Kidney epithelial cell (primary cell): Measurements from ENCODE around the gene ARL5A. TPM values are rescaled to one million over a fixed set of nuclear protein-coding genes. Genes with fewer than 3 reads are reported as not detected.

Experiments
- DNase-seq: peaks from one replicate; pipeline ENCODE4 v3.0.0-alpha.2; 2010; ENCODE audit warnings: low read depth
- H3K27me3 ChIP-seq: 2 replicates; pipeline ENCODE4 v1.6.0; 2011; ENCODE audit warnings: low read length; ENCODE audit not compliant: control insufficient read depth, insufficient read depth
- H3K36me3 ChIP-seq: 2 replicates; pipeline ENCODE4 v1.5.1; 2011; ENCODE audit warnings: low read length; ENCODE audit not compliant: control insufficient read depth, insufficient read depth
- H3K4me3 ChIP-seq: 2 replicates; pipeline ENCODE4 v1.5.1; 2011; ENCODE audit warnings: low read depth, mild to moderate bottlenecking, control low read depth, low read length
- CTCF ChIP-seq: IDR thresholded peaks from 2 replicates; pipeline ENCODE4 v1.5.1; 2011; ENCODE audit warnings: mild to moderate bottlenecking, moderate library complexity, low read length, control low read depth, inconsistent platforms; ENCODE audit not compliant: insufficient read depth, poor library complexity, severe bottlenecking
- total RNA-seq: library from RNA; depleted of rRNA; stranded (reverse); fragments of >200 nt; gene quantifications from 2 replicates; pipeline ENCODE4 v1.2.3, GENCODE V29; 2015

ARL5A gene
- total RNA-seq, 1 donor from 2014 or later, result 50.4 TPM

- H3K27me3 ChIP-seq, result no peaks in the 10 kb centered on the region
- H3K4me3 ChIP-seq, result no peak overlapping the region
- DNase-seq, result no peak
- no peaks in the 10 kb centered on the region for H3K36me3 ChIP-seq
- TF ChIP-seq CTCF, result no peak
These were observed 58.6 kb downstream of the ARL5A start for GRCh38 chr2:151769606-151770005.

- H3K36me3 ChIP-seq, result no peaks in the 10 kb centered on the region
- no peak for TF ChIP-seq CTCF
- DNase-seq, result no peak
- no peak overlapping the region for H3K4me3 ChIP-seq
- H3K27me3 ChIP-seq, result no peaks in the 10 kb centered on the region
These were observed 60.7 kb downstream of the ARL5A start for GRCh38 chr2:151767536-151767935.

GRCh38 chr2:151766437-151767153 is 61.6 kb downstream of the ARL5A start:
- no peak for TF ChIP-seq CTCF
- no peak overlapping the region for H3K4me3 ChIP-seq
- no peak for DNase-seq
- no peaks in the 10 kb centered on the region for H3K27me3 ChIP-seq
- H3K36me3 ChIP-seq, result no peaks in the 10 kb centered on the region

- no peaks in the 10 kb centered on the region for H3K36me3 ChIP-seq
- DNase-seq, result no peak
- TF ChIP-seq CTCF, result no peak
- H3K27me3 ChIP-seq, result no peaks in the 10 kb centered on the region
- no peak overlapping the region for H3K4me3 ChIP-seq
These were observed 62.3 kb downstream of the ARL5A start for GRCh38 chr2:151765760-151766410.

GRCh38 chr2:151762694-151763093 is 65.5 kb downstream of the ARL5A start:
- TF ChIP-seq CTCF, result no peak
- no peaks in the 10 kb centered on the region for H3K27me3 ChIP-seq

More at GRCh38 chr2:151762694-151763093, 65.5 kb downstream of the ARL5A start:
- DNase-seq, result no peak
- Histone ChIP-seq H3K4me3 (no peak overlapping the region), H3K36me3 (no peaks in the 10 kb centered on the region)
